WTC11 (cell line): Measurements from ENCODE around the gene ARHGAP8. TPM values are rescaled to one million over a fixed set of nuclear protein-coding genes. Genes with fewer than 3 reads are reported as not detected.

Source experiments
- ATAC-seq: fragments of 200-7000 bp; cut with Tn5 transposase; 2 replicates; pipeline ENCODE4 v1.10.0; 2021; ENCODE audit warnings: mild to moderate bottlenecking, moderate library complexity
- CTCF ChIA-PET: fragments of 300-600 bp; sonication (Branson Sonifier 250); formaldehyde crosslinking; loops from one replicate; lab custom pipeline; 2021; ENCODE audit warnings: antibody characterized with exemption; lab: Charles Lee
- POLR2A ChIA-PET: fragments of 350-600 bp; sonication (Branson Sonifier 250); formaldehyde crosslinking; loops from one replicate; lab custom pipeline; 2021; ENCODE audit warnings: antibody characterized with exemption; lab: Charles Lee
- DNase-seq: peaks from one replicate; pipeline ENCODE4 v3.0.0; 2021; ENCODE audit warnings: low spot score
- H3K27ac Mint-ChIP-seq: 2 replicates; pipeline ENCODE4 v1.8.0; 2021; ENCODE audit warnings: mixed read lengths
- H3K27me3 Mint-ChIP-seq: 2 replicates; pipeline ENCODE4 v1.8.0; 2021; ENCODE audit warnings: low read depth, mild to moderate bottlenecking, moderate library complexity, mixed read lengths
- H3K36me3 Mint-ChIP-seq: 2 replicates; pipeline ENCODE4 v1.8.0; 2021; ENCODE audit warnings: mixed read lengths
- H3K4me1 Mint-ChIP-seq: 2 replicates; pipeline ENCODE4 v1.8.0; 2022; ENCODE audit warnings: mixed read lengths
- H3K4me3 Mint-ChIP-seq: 2 replicates; pipeline ENCODE4 v1.8.0; 2021; ENCODE audit warnings: mild to moderate bottlenecking, moderate library complexity, mixed read lengths
- H3K9me3 Mint-ChIP-seq: 2 replicates; pipeline ENCODE4 v1.8.0; 2021; ENCODE audit warnings: mixed read lengths
- AR ChIP-seq: fragments of 250-450 bp; sonication (Bioruptor Pico); IDR thresholded peaks from 2 replicates; pipeline ENCODE4 v1.9.0; 2021; ENCODE audit warnings: mild to moderate bottlenecking
- ATF3 ChIP-seq: sonication (generic); formaldehyde crosslinking; conservative IDR thresholded peaks from 2 replicates; pipeline ENCODE4 v1.8.1; 2022; ENCODE audit warnings: mild to moderate bottlenecking, missing genetic modification reagents
- CBFB ChIP-seq: sonication (generic); formaldehyde crosslinking; IDR thresholded peaks from 2 replicates; pipeline ENCODE4 v1.8.1; 2022; ENCODE audit warnings: mild to moderate bottlenecking, low read depth, missing genetic modification reagents
- CREM ChIP-seq: sonication (generic); formaldehyde crosslinking; IDR thresholded peaks from 2 replicates; pipeline ENCODE4 v1.8.1; 2022; ENCODE audit warnings: mild to moderate bottlenecking, missing genetic modification reagents, moderate library complexity
- ESRRA ChIP-seq: sonication (generic); formaldehyde crosslinking; IDR thresholded peaks from 2 replicates; pipeline ENCODE4 v1.8.1; 2022; ENCODE audit warnings: mild to moderate bottlenecking, missing genetic modification reagents, borderline replicate concordance
- GABPB1 ChIP-seq: sonication (generic); formaldehyde crosslinking; IDR thresholded peaks from 2 replicates; pipeline ENCODE4 v1.8.1; 2023; ENCODE audit warnings: mild to moderate bottlenecking, missing genetic modification reagents
- HMGXB4 ChIP-seq: sonication (generic); formaldehyde crosslinking; IDR thresholded peaks from 2 replicates; pipeline ENCODE4 v1.8.1; 2023; ENCODE audit warnings: mild to moderate bottlenecking, moderate library complexity, missing genetic modification reagents
- KAT7 ChIP-seq: sonication (generic); formaldehyde crosslinking; IDR thresholded peaks from 2 replicates; pipeline ENCODE4 v1.8.1; 2023; ENCODE audit warnings: missing genetic modification reagents, mild to moderate bottlenecking, borderline replicate concordance
- MYBL2 ChIP-seq: sonication (generic); formaldehyde crosslinking; IDR thresholded peaks from 2 replicates; pipeline ENCODE4 v1.8.1; 2023; ENCODE audit warnings: mild to moderate bottlenecking, moderate library complexity, missing genetic modification reagents
- PREB ChIP-seq: sonication (generic); formaldehyde crosslinking; IDR thresholded peaks from 2 replicates; pipeline ENCODE4 v1.8.1; 2022; ENCODE audit warnings: mild to moderate bottlenecking, missing genetic modification reagents, moderate library complexity, borderline replicate concordance
- SMAD3 ChIP-seq: sonication (generic); formaldehyde crosslinking; IDR thresholded peaks from 2 replicates; pipeline ENCODE4 v1.8.0; 2022; ENCODE audit warnings: missing genetic modification reagents, mild to moderate bottlenecking, borderline replicate concordance
- SOX15 ChIP-seq: fragments of 250-450 bp; sonication (Bioruptor Pico); IDR thresholded peaks from 2 replicates; pipeline ENCODE4 v1.9.0; 2021; ENCODE audit warnings: mild to moderate bottlenecking
- TP53 ChIP-seq: sonication (generic); formaldehyde crosslinking; IDR thresholded peaks from 2 replicates; pipeline ENCODE4 v1.8.1; 2023; ENCODE audit warnings: mild to moderate bottlenecking, missing genetic modification reagents
- ZMAT4 ChIP-seq: fragments of 250-450 bp; sonication (Bioruptor Pico); IDR thresholded peaks from 2 replicates; pipeline ENCODE4 v1.9.0; 2021; ENCODE audit warnings: mild to moderate bottlenecking
- ZNF219 ChIP-seq: sonication (generic); formaldehyde crosslinking; IDR thresholded peaks from 2 replicates; pipeline ENCODE4 v1.8.0; 2023; ENCODE audit warnings: missing genetic modification reagents, mild to moderate bottlenecking, borderline replicate concordance
- ZNF423 ChIP-seq: fragments of 250-450 bp; sonication (Bioruptor Pico); IDR thresholded peaks from 2 replicates; pipeline ENCODE4 v2.1.2; 2022; ENCODE audit warnings: mild to moderate bottlenecking, moderate library complexity
- ZNF532 ChIP-seq: fragments of 250-450 bp; sonication (Bioruptor Pico); IDR thresholded peaks from 2 replicates; pipeline ENCODE4 v1.9.0; 2021; ENCODE audit warnings: mild to moderate bottlenecking, borderline replicate concordance
- ZNF671 ChIP-seq: fragments of 250-450 bp; sonication (Bioruptor Pico); IDR thresholded peaks from 2 replicates; pipeline ENCODE4 v1.8.0; 2021; ENCODE audit warnings: mild to moderate bottlenecking
- total RNA-seq: library from RNA; stranded (reverse); gene quantifications from 3 replicates; pipeline ENCODE4 v1.2.3, GENCODE V29; 2021

Gene ARHGAP8
- total RNA-seq, 1 experiment from 2014 or later, result 61.4 TPM

GRCh38 chr22:44714703-44715350 is 37.5 kb upstream of the ARHGAP8 start:
- Mint-ChIP-seq H3K36me3 (no peaks in the 10 kb centered on the region), H3K9me3 (no peaks in the 10 kb centered on the region), H3K27me3 (no peaks in the 10 kb centered on the region), H3K4me1 (peaks cover 2% of the 10 kb centered on the region; the same call in 1 of the 2 replicates), H3K27ac (no peak overlapping the region), H3K4me3 (no peak overlapping the region)
- ATAC-seq, result no peak
- ChIA-PET CTCF (interaction anchor here (0.9 to 1.5 kb wide), 2 partner anchors 30 to 106 kb away, joined by 4 to 6 read pairs; no protein-coding TSS in a partner anchor), POLR2A (no interaction called here)
- no peak for TF ChIP-seq CBFB (CRISPR knock-in tag)
- TF ChIP-seq ZNF671 (CRISPR knock-in tag), result no peak
- no peak for TF ChIP-seq CREM (CRISPR knock-in tag)
- TF ChIP-seq ATF3 (CRISPR knock-in tag), result no peak
- no peak for TF ChIP-seq PREB (CRISPR knock-in tag)
- no peak for TF ChIP-seq TP53 (CRISPR knock-in tag)
- no peak for TF ChIP-seq ZNF532
- no peak for TF ChIP-seq SMAD3
- TF ChIP-seq SOX15 (CRISPR knock-in tag), result no peak
- no peak for TF ChIP-seq AR
- no peak for TF ChIP-seq HMGXB4 (CRISPR knock-in tag)
- TF ChIP-seq GABPB1, result no peak
- TF ChIP-seq ZNF423, result no peak
- TF ChIP-seq ESRRA (CRISPR knock-in tag), result no peak
- TF ChIP-seq ZNF219 (CRISPR knock-in tag), result no peak
- no peak for TF ChIP-seq ZMAT4
- TF ChIP-seq MYBL2, result no peak
- TF ChIP-seq KAT7 (CRISPR knock-in tag), result no peak
- no peak for DNase-seq
